H1 (cell line): Measurements from ENCODE around the gene CANT1. TPM values are rescaled to one million over a fixed set of nuclear protein-coding genes. Genes with fewer than 3 reads are reported as not detected.

Experiments used
- CHD1 ChIP-seq: IDR thresholded peaks from 2 replicates; pipeline ENCODE4 v1.6.1; 2012; ENCODE audit warnings: low read depth, low read length, improper control_type of control experiment
- KDM1A ChIP-seq: fragments of 200-600, 300-600 bp; sonication (generic); IDR thresholded peaks from 2 replicates; pipeline ENCODE4 v1.7.1; 2016; ENCODE audit warnings: mild to moderate bottlenecking, low read length, borderline replicate concordance
- MAFK ChIP-seq: IDR thresholded peaks from 2 replicates; pipeline ENCODE4 v1.6.1; 2012; ENCODE audit warnings: low read depth, mild to moderate bottlenecking, improper control_type of control experiment, low read length
- PHF8 ChIP-seq: fragments of 200-600 bp; sonication (generic); conservative IDR thresholded peaks from 2 replicates; pipeline ENCODE4 v1.7.1; 2012; ENCODE audit warnings: low read depth, mild to moderate bottlenecking, inconsistent platforms, low read length, moderate library complexity
- SRF ChIP-seq: IDR thresholded peaks from 2 replicates; pipeline ENCODE4 v1.6.1; 2011; ENCODE audit warnings: mild to moderate bottlenecking, low read depth, low read length, moderate library complexity
- polyA plus RNA-seq, 7 experiments: library from polyadenylated mRNA; depleted of rRNA in 3 of 7; stranded (reverse) in 5 of 7; unstranded in 2 of 7; fragments of >200 nt in 5 of 7; fragments of 200-250 nt in 2 of 7; gene quantifications; 1 replicate in 5 of 7; 2 replicates in 1 of 7; 4 replicates in 1 of 7; pipeline versions ENCODE4 v1.2.1 to v1.2.3, GENCODE V29; 2011 to 2013; ENCODE audit warnings: missing spikeins in 2 of 7, mixed read lengths in 2 of 7
- total RNA-seq: library from RNA; stranded (reverse); fragmentation: NEBNext Ultra II Directional; extraction: Animal tissue kit (Norgen Biotek cat#: 25700); gene quantifications from 2 replicates; pipeline ENCODE4 v1.2.1, GENCODE V29; 2021

CANT1 gene
- total and polyA plus RNA-seq, 2 of the 8 experiments (the other 6 are each of a cell fraction or from before 2014, with no cell fraction given), result 23.0 to 32.6 TPM

DNA sequence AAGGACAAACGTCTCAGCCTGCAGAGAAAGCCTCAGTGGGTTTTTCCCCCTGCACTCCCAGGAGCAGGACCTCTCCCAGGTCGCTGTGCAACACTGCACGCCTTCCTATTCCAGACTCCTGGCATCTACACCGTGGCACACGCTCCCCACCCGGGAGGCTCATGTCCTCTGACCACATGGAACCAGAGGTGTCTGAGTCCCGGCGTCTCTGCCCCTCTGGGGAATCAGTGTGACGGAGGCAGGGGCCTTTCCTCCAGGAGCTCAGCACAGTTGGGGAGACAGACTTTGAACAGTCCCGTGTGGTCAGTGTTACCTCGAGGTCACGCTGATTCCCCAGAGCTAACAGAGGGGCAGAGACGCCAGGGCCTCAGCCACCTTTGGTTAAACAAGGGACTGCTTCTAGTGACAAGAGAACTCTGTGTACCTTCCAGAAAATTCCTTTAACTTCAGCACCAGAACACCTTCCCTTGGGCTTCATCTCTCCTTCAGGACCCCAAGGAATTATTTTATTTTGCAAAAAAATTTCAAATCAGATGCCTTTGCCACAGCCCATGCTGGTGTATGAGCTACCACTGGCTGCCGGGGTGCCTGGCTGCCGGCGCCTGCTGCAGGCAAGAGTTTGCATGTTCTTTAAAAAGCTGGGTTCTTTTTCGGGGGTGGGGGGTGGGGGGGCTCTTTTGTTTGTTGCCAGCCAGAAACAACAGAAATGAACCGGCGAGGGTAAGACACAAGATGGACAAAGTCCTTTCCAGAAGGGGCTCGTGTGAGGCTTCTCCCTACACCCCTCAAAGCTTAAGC is 6.6 kb downstream of the CANT1 start (continued):
- TF ChIP-seq SRF (no peak), KDM1A (no peak), CHD1 (no peak), PHF8 (no peak), MAFK (no peak)
